ENCODE measurements around the gene CCNL2.

DNA sequence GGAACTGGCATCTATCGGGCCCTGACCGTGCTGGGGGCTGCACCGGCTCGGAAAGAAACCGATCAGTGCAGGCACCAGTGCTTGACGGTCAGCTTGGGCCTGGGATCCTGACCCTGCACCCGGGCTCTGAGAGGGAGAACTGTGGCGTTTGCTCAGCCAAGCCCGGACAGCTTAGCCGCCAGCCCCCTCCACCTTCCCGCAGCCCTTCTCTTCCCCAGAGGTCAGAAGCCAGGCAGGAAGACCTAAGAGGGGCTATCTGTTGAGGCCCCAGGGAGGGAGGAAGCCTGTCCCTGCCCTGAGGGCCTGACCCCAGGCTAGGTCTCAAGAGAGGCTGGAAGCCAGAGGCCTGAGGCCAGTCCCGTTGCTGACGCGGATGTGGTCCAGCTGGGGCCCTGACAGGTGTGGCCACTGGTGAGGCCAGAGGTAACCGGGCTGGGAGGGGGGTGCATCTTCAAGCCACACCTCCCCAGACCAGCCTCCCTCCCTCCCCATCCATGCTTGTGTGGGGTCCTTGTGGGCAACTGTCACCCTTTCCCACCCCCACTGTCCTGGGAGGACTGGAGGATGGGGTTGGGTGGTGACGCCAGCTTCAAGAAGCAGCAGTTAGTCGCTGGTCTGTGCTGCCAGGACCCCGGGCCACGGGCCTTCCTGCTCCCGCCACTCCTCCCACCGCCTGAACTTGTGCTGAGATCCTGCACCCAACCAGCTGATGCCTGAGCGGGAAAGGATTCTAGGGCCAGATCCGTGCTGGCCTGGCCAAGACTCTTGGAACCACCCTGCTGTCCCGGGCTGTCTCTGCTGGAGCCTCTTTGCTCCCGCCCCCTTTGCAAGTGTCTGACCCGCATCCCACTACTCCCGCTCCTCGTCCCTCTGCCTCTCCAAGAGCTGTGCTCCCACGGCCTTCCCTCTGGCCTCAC is 47.4 kb downstream of the CCNL2 start:
- TF ChIP-seq, protein P1, sequence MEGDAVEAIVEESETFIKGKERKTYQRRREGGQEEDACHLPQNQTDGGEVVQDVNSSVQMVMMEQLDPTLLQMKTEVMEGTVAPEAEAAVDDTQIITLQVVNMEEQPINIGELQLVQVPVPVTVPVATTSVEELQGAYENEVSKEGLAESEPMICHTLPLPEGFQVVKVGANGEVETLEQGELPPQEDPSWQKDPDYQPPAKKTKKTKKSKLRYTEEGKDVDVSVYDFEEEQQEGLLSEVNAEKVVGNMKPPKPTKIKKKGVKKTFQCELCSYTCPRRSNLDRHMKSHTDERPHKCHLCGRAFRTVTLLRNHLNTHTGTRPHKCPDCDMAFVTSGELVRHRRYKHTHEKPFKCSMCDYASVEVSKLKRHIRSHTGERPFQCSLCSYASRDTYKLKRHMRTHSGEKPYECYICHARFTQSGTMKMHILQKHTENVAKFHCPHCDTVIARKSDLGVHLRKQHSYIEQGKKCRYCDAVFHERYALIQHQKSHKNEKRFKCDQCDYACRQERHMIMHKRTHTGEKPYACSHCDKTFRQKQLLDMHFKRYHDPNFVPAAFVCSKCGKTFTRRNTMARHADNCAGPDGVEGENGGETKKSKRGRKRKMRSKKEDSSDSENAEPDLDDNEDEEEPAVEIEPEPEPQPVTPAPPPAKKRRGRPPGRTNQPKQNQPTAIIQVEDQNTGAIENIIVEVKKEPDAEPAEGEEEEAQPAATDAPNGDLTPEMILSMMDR (conservative IDR thresholded peaks at IDR 0.05; ENCODE audit: low read depth, low read length), result no peak
- TF ChIP-seq EZH2 (IDR thresholded peaks at IDR 0.05; ENCODE audit: borderline replicate concordance, low read depth, low read length, poor library complexity, severe bottlenecking), result no peak
